ENCODE measurements around the gene CDCA8.

Gene CDCA8

DNA sequence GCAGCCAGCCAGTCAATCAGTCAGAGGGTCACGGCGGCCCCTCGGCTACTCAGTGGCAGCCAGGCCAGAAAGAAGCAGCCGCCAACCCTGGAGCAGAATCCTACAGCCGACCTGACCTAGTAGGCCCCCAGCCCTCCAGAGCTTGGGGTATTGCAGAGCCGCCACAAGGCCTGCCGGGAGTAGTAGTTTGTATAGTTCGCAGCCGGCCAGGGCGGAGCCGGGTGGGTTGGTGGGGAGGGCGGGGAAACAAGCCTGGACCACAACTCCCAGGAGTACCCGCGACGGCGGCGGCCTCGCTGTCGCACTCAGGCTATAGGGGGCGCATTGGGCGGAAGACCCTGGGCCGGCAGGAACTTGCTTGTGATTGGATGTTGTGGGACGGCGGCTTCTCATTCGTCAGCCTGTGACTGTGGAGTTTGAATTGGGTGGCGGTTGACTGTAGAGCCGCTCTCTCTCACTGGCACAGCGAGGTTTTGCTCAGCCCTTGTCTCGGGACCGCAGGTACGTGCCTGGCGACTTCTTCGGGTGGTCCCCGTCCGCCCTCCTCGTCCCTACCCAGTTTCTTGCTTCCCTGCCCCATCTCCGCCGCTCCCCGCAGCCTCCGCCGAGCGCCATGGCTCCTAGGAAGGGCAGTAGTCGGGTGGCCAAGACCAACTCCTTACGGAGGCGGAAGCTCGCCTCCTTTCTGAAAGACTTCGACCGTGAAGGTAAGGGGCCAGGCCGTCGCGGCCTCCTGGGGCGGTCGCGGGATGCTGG, at the start of gene CDCA8:
TSS of gene CDCA8 (plus strand) at position 439 of the 756 bp plus-strand sequence. CDS start at position 614, 175 bp downstream.
- DNase-seq (ENCODE audit: low read depth in 2 of 2), result peak; percentile 97 to 98

DNA sequence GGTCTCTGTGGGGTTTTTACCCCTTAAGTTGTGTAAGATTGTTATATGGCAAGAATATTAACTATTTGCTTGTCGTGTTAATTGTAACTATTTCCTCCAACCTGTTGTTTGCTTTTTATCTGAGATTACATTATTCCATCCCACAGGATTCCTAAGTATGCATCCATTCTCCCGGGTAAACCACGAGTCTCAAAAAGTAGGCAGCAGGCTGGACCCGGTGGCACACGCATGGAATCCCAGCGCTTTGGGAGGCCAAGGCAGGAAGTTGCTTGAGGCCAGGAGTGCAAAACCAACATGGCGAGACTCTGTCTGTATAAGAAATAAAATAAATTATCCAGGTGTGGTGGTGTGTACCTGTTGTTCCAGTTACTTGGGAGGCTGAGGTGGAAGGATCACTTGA, 45.0 kb upstream of the CDCA8 start:
- no peak for DNase-seq (ENCODE audit: low read depth in 2 of 2)

DNA sequence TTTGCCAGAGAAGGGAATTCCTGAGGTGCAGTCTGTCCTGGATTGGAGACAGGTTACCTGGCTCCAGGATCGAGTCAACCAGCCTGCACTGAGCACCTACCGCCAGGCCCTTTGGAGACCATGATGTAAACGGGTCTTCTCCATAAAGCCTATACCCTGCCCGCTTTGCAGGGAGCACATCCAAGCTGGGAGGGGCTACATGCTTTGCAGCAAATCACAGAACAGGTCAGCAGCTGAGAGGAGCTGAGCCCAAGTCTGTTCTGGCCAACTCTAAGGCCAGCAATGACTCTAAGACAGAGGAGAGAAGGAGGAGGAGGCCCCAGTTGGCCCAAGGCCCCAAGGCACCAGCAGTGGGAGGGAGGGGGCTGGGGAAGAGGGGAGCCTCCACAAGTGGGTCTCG, 42.1 kb upstream of the CDCA8 start:
- DNase-seq (ENCODE audit: low read depth in 2 of 2), result no peak

DNA sequence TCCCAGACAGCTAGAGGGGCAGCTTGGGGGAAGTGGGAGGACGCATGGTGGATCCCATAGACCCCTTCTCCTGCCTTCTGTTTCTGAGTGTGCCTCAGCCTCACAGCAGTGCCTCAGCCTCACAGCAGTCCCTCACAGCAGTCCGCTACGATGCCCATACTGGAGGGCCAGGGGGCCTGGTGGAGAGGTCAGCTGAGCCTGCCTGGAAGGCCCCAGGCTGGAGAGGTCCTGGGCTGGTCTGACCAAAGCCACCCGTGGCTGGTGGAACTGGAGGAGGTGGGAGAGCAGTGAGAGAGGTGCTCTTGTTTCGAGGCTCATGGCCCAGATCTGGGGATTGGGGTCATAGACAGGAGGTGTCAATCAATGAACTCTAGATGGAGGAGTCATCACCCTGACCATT, 41.6 kb upstream of the CDCA8 start:
- no peak for DNase-seq (ENCODE audit: low read depth in 2 of 2)

DNA sequence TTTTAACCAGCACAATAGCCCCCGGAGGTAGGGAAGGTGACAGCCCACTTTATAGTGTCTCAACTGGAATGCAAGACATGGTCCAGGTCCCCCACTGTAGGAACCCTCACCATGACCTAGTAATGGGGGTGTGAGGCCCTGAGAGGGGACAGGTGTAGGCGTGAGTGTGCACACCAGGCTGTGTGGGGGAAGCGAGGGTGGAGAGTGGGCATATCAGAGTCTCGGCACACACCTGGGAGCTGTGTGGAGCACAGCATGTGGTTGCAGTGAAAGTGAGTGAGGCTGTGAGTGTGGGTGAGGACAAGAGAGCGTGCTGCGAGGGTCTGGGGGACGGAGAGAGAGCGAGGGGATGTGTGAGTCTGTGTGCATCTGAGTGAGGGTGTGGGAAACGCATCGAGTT, 40.5 kb upstream of the CDCA8 start:
- no peak for DNase-seq (ENCODE audit: low read depth in 2 of 2)

DNA sequence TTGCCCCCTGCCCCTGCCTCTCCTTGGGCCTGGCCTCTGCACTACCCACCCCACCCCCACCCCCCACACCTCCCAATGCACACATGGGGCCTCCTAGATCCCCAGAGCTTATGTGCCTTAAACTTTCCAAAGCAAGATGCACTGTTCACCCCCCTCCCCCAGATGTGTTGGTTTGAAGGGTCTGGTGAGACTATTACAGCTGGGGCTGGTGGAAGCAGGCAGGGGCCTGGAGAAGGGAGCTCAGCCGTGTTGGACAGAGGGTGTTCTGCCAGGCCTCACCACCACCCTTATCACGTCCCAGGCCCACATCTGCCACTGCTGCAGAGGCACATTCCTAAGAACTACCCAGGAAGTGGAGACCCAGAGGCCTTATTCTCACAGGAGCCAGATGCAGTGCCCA, 39.3 kb upstream of the CDCA8 start:
- DNase-seq (ENCODE audit: low read depth in 2 of 2), result no peak

DNA sequence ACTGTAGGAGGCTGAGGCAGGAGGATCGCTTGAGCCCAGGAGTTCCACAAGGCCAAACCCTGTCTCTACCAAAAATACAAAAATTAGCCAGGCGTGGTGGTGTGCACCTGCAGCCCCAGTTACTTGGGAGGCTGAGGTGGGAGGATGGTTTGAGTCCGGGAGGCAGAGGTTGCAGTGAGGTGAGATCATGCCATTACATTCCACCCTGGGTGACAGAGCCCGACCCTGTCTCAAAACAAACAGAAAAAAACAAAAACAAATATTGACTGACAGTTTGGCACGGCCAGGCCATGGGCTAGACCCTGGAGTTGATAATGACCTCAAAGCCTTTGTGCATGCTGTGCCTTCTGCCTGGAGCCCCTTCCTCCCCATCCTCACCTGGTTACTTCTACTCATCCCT, 38.4 kb upstream of the CDCA8 start:
- no peak for DNase-seq (ENCODE audit: low read depth in 2 of 2)

DNA sequence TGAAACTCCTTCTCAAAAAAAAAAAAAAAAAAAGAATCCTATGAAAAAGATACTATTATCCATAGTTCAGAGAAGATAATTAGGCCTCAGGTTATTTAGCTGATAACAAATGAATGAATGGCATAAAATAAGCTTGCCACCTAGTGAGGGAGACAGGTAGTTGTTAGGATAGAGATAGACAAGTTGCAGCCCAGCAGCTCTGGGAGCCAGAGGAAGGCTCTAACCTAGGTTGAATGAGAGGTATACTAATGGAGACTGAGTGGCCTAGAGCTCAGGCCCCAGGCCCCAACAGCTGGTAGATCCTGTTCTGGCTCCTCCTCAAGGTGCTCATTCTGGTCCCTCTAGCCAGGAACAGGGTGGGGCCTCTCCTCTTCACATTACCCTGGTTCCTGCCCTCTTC, 37.0 kb upstream of the CDCA8 start:
- DNase-seq (ENCODE audit: low read depth in 2 of 2), result no peak

DNA sequence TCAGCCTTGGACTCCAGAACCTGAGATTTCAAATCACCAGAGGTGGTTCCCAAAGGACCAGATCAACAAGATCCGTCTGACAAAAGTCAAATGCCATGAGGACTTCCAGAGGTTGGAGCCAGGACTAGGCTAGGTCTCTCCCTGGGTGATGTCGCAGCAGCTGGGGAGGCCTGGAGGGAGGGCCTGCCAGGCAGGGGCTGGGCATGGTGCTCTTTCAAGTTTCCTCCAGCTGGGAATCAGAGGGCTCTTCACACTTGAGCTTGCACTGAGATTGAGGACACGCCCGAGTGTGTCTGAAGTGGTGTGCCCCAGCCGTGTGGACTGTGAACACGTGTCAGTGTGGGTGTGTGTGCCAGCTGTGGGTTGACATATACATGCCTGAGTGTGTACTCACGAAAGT, 36.3 kb upstream of the CDCA8 start:
- no peak for DNase-seq (ENCODE audit: low read depth in 2 of 2)

DNA sequence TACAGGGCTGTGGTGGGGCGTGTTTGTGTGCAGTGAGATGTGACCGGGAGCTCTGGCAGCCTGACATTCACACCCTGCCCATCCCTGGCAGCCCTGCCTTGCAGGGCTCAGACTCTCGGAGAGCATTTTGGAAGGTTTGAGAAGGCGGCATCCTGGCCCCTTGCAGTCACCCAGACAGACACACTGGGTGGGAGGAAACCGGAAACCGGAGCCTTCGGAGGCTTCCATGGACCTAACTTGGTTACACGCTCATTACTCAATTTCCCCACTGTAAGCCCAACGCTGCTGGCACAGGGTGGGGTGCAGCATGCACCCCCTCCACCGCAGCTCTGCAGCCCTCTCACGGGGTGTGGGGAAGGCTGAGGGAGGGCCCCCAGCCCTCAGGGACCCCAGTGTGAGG, 35.4 kb upstream of the CDCA8 start:
- no peak for DNase-seq (ENCODE audit: low read depth in 2 of 2)

DNA sequence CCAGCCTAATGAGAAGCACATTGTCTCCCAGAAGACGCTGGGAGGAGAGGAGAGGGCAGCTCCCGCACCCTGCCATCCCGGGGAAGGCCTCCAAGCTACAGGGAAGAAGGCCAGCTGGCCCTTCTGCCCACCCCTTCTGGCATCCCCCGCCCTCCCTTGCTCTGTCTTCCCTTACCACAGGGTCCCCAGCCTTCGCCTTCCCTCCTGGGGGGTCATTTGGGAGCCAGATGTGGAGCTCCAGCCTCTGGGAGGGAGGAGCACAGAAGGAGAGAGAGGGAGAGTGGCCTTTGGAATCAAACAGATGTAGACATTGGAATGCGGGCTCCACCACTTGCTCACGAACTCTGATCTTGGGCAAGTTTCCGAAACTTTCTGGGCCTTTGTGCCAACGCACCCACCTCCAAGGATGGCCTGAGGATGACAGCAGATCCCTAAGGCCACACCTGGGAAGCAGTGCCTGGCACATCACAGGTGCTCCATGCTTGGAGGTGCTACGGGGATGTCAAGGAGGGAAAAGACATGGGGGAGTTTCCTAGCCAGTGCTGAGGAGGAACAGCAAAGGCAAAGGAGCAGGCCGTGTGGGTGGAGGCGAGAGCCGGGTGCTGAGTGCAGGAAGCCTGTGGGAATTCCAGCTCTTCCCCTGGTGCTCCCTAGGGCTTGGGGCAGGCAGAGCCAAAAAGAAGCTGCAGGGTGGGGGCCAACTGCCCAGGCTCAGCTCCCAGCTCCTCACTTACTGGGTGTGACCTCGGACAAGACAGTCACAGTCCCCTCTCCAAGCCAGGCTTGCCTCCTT, 34.5 kb upstream of the CDCA8 start:
- no peak for DNase-seq (ENCODE audit: low read depth in 2 of 2)

DNA sequence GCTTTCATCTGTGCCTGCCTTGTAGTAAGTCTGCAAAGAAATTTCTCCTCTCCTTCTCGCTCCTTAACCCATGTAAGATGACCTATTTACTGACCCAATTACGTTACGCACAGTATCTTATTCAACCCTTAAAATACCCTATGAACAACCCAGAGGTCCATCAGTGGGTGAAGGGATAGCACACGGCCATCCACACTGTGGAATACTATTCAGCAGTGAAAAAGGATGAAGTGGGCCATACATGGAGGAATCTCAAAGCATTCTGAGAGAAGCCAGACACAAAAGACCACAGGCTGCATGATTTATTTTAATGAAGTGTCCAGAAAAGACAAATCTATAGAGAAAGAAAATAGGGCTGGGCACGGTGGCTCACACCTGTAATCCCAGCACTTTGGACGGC, 33.8 kb upstream of the CDCA8 start:
- no peak for DNase-seq (ENCODE audit: low read depth in 2 of 2)

DNA sequence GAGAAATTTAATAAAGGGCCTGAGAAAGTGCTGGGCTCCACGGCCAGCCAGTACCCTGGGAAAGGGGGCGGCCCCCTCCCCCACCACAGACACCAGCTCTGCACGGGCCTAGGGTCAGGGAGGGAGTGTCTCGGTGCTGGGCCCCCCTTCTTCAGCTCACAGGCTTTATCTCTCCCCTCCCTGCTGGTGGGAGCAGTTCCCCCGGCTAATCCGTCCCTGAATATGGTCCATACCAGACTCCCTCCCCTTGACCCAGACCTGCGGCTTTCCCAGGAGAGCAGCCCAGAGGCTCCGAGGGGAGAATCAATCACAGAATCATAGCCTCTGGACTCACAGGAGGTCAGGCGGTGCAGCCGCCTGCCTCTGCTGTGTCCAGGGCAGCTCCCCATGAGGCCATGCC, 31.7 kb upstream of the CDCA8 start:
- DNase-seq (ENCODE audit: low read depth in 2 of 2), result no peak

DNA sequence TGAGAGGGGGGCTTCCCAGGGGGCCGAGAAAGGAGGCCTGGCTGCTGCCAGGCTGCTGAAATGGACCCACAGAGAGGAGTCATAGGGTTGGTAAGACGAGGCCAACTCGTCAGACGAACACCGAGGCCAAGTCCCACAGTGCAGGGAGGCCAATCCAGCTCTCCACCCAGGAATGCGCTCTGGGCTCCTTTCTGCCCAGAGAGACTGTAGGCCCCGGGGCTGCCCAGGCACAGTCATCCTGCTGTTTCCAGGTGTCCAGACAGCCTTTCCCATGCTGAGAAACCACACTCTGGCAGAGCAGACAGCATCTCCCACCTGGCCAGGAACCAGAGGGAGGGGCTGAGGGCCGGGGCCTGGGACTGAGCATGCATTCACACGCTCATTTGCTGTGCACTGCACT, 30.9 kb upstream of the CDCA8 start:
- no peak for DNase-seq (ENCODE audit: low read depth in 2 of 2)

DNA sequence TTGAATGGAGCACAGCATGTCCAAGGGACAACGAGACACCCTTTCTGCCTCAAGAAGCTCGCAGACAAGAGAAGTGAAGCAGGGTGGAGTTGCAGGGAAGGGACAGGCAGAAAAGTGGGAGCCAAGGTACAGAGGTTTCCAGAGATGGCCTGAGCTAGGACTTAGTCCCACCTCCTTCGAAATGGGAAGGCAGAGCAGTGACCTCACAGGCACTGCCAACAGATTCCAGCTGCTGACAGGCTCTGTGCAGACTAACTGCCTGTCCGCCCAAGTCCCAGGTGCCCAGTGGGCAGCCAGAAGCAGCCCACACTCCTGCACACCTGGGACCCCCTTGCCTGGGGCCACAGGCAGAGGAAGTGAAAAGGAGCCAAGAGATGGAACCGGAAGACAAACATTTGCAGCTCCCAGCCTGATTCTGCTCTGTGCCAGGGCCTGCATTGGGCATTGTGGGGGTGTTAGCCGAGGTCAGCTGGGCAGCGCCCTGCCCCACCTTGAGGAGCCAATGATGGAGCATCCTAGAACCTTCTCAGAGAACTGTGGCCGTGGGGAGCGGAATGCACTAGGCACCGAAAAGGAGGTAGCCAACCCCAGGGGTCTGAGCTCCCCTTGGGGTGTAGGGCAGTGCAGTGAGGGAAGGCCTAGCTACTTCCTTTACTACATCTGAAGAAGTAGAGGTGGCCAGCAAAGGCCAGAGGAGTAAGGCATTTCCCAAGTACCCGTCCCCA, 30.1 kb upstream of the CDCA8 start:
- DNase-seq (ENCODE audit: low read depth in 2 of 2), result no peak

DNA sequence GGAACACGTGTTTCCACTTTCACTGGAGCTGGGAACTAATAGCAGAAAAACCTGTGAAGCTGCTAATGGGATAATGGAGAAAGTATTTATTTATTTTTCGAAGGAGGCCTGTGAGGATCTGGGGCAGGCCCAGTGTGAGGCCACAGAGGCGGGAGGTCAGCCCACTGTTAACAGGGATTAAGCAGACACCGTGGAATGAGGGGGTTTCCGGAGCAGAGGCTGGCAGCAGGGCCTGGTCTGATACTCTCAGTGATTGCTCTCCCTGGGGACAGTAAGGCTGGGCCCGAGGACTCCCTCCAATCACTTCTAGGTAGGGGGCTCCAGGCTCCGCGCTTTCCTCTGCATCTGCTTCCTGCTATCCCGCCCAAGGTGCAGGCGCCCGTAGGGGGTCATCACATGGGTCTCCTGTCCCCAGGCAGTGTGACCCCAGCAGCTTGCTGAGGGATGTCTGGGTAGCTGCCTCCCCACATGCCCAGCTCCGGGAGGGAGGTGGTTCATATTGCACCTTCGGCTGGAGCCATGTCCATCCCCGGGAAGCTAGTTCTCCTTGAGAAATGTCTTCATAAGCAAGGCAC, 28.8 kb upstream of the CDCA8 start:
- no peak for DNase-seq (ENCODE audit: low read depth in 2 of 2)

DNA sequence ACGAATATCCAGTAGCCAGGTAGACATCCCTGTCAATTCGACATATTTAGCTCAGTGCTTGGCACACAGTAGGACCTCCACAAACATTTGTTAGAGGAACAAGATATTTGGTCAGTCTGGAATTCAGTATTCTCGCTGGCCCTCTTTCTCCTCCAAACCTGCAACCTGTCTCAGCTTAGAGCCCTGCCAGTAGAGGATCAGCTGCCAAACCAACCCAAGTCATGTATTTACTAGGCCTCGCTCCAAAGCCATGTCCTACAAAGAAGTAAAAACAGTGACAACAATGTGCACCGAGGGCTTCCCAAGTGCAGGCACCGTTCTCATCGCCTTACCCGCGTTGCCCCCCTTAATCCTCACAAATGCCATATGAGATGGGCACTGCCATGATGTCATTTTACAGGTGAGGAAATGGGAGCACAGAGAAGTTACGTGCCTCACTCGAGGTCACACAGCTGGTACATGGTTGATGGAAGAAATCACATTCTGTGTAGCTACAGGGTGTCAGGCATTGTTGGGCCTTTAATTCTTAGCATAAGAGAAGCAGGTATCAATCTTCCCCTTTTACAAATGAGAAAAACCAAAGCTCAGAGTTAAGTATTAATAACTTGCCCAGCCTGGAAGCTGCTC, 26.0 kb upstream of the CDCA8 start:
- no peak for DNase-seq (ENCODE audit: low read depth in 2 of 2)

DNA sequence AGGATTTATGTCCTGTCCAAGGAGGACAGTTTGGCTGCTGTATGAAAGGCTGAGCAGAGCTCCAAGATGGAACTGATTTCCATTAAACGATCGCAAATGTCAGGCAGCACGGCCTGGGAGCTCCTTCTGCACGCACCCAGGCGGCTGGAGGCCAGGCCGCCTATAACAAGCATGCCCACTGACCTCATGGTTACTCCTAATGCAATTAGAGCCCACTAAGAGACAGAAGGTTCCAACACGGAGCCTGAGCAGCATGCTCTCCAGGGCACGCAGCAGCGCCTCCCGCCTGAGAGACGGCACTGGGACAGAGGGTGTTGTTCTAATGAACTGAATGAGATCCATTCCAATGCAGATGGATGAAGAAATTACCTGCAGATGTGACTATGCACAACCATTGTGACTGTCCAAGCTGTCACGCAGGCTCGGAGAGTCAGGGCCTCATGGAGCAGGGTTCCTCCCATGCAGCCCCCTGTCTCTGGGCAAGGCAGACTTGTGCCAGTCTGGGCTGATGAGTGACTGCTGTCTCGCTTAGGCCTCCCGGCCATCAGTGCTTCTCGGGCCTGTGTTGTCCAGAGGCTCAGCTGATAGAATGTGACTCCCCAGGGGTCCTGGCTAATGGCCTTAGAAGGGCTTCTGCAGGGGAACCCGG, 25.2 kb upstream of the CDCA8 start:
- DNase-seq (ENCODE audit: low read depth in 2 of 2), result no peak

DNA sequence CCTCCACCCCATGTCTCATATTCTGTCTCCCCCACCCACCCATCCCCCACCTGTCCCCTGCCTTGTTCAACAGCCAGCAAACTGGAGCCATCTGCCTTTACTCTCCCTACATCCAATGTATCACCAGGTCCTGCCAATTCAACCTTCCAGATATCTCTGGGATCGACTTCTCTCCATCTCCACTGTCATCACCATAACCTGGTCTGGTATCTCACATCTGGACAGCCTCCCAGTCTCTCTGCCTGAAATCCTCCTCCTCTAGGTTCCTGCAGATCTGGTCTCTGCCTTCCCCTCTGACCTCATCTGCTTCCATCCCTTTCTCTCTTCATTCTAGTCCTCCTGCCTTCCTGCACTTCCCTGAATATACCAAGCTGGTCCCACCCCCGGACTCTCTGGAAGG, 22.2 kb upstream of the CDCA8 start:
- no peak for DNase-seq (ENCODE audit: low read depth in 2 of 2)

DNA sequence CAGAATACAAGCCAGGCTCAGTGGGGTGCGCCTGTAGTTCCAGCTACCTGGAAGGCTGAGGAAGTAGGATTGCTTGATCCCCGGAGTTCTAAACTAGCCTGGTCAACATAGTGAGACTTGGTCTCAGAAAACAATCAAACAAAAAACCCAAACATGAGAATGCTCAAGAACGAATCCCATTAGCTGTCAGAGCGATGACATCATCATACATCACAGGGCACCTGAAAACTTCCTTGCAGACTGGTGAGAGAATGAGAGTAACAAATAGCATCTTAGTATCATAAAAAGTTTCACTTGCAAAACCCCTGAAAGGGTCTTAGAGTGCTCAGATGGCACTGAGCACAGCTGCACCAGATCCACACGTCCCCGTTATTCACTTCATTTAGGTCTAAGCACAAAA, 21.1 kb upstream of the CDCA8 start:
- DNase-seq (ENCODE audit: low read depth in 2 of 2), result no peak

DNA sequence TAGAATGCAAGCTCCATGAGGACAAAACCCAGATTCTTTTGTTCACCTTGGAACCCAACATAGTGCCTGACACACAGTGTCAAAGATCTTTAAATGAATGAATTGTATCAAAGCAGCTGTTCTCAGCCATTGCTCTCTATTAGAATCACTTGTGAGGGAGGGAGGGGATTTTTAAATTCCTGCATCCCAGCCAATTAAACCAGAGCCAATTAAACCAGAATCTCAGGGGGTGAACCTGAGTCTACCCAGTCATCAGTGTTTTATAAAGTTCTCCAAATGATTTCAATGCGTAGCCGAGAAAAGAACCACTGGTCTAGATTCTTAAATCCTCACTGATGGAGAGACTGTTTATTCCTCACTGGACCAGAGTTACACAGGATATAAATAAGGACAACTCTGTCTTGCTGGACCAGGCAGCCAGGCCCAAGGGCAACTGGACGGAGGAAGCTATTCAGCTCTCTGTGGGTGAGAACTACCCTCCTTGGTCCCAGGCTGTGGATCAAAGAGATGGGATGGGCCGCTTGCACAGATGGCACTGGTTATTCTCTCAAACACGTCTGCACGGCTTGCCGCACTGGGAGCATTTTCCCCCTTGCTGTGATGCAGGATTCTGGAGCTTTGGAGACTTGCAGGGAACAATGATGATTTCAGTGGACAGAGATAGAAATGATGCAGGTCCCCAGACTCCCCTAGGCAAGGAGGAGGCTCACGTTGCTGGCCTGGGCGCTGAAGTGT, 20.0 kb upstream of the CDCA8 start:
- no peak for DNase-seq (ENCODE audit: low read depth in 2 of 2)
